Measurements from ENCODE around the gene ATXN1.

The ATXN1 gene

DNA sequence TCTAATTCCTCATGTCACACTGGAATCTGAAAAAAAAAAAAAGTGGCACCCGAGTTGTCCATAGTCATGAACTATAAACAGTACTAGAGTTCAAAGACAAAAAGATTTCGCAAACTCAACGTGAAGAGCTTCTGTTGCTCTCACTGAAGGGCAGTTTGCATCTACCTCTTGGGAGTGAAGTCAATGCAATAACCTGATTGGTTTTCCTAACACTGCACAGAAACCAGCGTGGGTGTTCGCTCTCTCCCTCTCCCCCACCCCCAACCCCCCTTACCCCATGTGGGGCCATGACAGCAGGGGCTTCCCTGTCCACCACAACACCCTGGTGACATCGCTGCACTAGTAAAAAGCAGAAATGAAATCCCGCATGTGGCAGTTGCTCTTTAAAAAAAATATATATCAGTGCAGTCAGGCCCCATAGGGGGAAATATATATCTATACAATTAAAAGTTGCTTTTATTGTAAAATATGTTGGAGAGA is 456.0 kb downstream of the ATXN1 start:
- no peak for DNase-seq (ENCODE audit: low read depth)

DNA sequence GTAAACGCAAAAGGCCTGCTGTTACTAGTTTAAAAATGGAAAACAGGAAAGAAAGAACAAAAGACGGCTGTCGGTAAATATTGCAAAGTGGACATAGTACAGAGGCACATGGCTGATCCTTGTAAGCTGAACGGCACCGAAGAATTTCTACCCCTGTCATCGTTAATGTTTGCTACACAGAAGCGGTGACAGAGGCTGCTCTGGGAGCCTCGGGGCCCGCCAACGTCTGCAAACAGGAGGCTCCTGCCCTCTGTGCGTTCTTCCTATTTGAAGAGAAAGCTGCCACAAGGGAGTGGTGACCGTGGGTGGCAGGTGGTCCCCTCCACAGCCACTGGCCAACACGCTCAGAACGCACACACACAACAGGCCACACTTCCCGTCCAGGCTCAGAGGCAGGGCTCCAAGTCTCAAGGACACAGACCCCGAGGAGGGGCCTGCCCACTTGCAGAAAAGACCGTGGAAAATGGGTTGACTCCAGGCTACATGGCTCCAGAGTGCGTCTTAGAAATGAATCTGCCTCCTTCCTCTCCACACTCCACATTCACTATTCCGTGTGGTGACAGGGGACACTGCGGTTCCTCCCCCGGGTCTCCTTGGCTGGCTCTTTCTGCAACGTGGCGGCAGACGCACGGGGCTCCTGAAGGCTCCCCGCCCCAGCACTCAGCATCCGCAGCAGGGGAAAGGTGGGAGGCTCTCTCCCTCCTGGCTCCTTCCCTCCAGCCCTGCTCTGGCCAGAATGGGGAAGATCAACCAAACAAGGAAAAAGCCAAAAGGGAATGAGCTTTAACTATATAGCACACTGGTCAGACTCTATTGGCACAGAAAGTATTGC is 458.3 kb downstream of the ATXN1 start:
- no peak for DNase-seq (ENCODE audit: low read depth)

DNA sequence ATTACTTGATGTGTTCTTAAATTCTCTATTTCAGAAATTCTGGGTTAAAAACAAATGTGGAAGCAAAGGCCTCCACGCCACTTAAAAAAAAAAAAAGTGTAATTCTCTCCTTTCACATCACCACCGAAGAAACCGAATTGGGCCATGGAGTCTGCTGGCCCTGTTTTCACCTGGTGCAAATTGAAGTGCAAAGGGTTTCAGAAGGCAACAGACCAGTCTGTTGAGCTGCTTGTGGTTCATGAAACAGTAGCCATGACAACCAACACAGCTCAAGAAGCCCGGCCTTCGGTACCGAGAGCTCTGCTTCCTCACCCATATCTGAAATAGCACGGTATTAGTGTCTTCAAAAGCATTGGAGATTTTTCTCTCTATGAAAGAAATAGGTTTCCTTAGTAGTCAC is 459.7 kb downstream of the ATXN1 start:
- DNase-seq (ENCODE audit: low read depth) = no peak

- no peak for DNase-seq (ENCODE audit: low read depth)
These were observed 461.4 kb downstream of the ATXN1 start for GRCh38 chr6:16299861-16300260.

- no peak for DNase-seq (ENCODE audit: low read depth)
These were observed 465.1 kb downstream of the ATXN1 start for GRCh38 chr6:16296061-16296670.

DNA sequence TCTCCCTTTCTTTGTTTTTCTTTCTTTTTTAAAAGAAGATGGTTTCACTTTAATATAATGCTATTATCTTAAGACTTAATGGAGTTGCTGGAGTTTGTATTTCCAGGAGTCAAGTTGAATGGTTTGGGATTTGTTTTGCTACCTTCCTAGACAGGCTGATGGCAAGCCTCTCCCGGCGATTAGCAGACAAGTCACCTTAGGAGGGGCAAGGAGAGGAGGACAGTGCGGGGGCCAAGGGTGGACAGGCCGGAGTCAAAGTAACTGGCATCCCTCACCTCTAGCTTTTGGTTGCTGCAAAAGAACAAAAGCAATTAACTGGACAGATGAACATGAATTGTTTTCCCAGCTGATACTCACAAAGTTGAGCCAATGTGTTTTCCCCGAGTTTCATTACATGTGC is 465.8 kb downstream of the ATXN1 start:
- DNase-seq (ENCODE audit: low read depth) = no peak

- DNase-seq (ENCODE audit: low read depth) = no peak
These were observed 466.2 kb downstream of the ATXN1 start for GRCh38 chr6:16295060-16295459.

- no peak for DNase-seq (ENCODE audit: low read depth)
These were observed 466.9 kb downstream of the ATXN1 start for GRCh38 chr6:16294371-16294770.

GRCh38 chr6:16292942-16293341 is 468.3 kb downstream of the ATXN1 start:
- no peak for DNase-seq (ENCODE audit: low read depth)

GRCh38 chr6:16292432-16292831 is 468.8 kb downstream of the ATXN1 start:
- DNase-seq (ENCODE audit: low read depth) = no peak

DNA sequence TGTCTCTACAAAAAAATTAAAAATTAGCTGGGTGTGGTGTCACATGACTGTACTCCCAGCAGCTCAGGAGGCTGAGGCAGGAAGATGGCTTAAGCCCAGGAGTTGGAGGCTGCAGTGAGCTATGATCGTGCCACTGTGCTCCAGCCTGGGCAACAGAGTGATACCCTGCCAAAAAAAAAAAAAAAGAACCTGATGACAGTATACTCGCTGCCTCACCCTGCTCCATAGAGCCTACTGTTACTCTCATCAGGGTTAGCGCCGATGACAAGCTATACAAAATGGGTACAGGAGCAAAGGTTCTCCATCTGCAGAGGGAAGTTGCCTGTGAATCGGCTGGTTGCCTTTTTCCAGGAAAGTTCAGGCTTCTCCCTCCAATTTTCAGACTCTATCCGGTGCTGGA is 469.5 kb downstream of the ATXN1 start:
- DNase-seq (ENCODE audit: low read depth) = no peak

DNA sequence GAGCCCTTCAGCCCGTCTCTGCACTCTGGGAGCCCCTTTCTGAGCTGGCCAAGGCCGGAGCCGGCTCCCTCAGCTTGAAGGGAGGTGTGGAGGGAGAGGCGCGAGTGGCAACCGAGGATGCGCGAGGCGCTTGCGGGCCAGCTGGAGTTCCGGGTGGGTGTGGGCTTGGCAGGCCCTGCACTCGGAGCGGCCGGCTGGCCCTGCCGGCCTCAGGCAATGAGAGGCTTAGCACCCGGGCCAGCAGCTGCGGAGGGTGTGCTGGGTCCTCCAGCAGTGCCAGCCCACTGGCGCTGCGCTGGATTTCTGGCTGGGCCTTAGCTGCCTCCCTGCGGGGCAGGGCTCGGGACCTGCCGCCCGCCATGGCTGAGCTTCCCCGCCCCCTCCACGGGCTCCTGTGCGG is 473.1 kb downstream of the ATXN1 start:
- DNase-seq (ENCODE audit: low read depth) = no peak

DNA sequence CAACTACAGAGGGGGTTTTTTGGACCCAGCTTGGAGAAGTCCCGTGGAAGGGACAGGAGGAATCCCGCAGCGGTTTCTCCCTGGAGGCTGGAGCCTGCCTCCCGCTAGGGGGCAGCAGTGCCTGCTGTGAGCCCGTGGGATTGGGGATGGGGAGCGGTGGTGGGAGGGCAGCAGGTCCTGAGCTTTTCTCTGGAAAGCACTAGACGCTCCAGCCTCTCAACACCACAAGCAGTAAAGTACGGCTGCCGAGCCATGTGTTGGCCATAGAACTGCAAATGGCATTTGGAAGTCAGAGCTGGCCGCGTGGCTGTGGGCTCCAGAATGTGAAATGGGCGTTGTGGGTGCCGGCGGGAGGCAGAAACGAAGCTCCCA is 475.1 kb downstream of the ATXN1 start:
- no peak for DNase-seq (ENCODE audit: low read depth)

GRCh38 chr6:16285467-16286150 is 475.7 kb downstream of the ATXN1 start:
- no peak for DNase-seq (ENCODE audit: low read depth)

DNA sequence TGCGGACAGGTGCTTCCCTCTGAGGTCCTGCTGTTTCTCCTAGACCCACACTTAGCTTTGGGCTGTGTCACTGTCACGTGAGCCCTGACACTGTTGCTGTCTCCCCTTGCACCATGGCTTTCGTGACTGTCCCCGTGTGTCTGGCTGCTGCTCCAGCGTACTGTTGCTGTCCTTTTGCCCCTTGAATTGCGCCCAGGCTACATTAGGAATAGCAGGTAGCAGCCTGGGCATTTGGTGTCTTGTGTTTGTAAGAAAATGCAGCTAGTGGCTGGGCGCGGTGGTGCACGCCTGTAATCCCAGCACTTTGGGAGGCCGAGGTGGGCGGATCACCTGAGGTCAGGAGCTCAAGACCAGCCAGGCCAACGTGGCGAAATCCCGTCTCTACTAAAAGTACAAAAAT is 476.8 kb downstream of the ATXN1 start:
- no peak for DNase-seq (ENCODE audit: low read depth)

DNA sequence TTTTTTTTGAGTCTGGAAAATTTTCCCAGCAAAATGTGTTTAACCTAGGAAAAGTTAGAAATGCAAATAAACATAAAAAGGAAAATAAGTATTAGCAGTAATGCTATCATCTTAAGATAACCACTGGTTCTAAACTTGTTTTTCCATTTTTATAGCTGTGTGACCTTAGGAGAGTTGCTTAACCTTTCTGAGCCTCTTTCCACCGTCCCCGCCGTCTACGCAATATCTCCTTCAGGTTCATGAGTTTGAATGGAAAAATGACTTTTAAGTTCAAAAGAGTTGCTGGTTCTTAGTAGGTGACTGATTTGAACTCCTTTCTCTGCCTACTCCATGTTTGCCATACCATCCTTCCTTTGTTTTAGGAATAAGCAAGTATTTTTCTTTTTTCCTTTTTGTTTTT is 478.9 kb downstream of the ATXN1 start:
- no peak for DNase-seq (ENCODE audit: low read depth)

- DNase-seq (ENCODE audit: low read depth) = no peak
These were observed 482.0 kb downstream of the ATXN1 start for GRCh38 chr6:16279243-16279642.

DNA sequence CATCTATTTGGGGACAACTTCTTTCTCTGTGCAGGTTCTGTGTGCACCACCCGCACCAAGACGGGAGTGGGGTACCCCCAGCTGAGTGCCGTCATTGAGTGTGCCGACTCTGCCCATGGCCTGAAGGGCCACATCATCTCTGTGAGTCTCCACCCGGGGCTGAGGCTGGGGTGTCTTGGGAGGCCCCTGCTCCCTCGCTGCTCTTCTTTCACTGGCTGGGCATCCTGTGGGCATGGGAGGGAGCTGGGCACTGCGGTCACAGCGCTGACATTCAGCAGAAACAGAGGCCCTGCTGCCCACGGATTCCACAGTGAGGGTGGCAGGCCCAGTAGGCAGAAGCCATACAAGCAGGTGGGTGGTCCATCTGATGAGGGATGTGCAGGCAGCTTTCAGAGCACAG is 482.5 kb downstream of the ATXN1 start:
- no peak for DNase-seq (ENCODE audit: low read depth)

DNA sequence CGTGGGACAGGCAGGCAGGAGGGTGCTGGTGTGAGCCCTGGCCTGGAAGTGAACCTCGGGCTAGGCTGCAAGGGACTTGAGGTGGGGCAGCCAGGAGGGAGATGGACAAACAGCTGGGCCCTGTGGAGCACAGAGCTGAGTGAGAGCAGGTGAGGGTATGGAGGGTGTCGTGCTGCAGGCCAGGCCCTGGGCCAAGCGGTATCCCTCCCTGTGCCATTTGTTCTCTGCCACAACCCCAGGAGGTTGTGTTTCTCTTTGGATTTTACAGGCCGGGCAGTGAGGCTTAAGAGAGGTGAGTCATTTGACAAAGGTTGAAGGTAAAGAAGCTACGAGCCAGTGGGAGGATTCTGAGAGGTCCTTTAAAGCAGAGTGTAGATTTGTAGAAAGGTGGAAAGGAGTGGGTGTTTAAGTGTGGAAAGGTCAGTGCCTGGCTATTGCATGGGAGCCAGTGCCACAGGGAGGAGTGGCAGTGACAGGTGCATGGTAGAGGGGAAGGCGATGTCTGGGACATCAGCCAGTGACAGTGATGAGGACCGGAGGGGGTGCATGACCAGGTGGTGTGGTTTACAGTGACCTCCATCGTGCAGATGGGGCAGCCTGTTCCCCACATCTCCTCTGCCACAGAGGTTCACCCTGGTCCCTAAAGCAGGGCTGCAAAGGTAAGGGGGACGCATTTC is 483.1 kb downstream of the ATXN1 start:
- DNase-seq (ENCODE audit: low read depth) = no peak

GRCh38 chr6:16277101-16277981 is 483.9 kb downstream of the ATXN1 start:
- no peak for DNase-seq (ENCODE audit: low read depth)

DNA sequence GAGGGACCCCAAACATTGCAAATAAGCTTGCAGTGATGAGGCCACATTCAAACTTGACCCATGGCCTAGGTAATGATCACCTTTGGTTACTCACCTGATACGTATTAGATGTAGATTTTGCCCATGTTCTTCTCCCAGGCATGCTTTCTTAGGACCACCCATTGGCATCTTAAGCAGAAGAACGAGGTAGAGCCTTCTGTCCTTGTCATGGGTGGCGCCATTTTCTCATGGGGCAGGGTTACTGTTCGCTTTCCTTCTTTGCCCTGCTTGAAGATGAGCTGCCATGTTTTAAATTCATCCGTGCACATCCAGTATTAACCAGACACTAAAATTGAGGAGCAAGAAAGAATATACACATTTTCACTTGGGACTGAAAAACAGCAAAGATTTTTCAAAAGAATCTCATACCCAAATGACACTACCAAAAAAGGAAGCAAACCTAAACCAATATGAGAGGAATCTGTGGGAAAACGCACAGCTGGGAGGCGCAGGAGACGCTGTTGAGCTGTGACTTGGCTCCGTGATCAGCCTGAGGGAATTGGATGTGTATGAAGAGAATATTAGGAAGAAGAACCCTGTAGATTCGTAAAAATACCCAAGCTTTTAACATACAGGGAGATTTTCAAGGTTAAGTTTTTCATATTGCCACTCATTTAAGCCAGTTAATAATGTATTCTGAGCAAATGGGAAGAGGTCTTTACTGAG is 486.2 kb downstream of the ATXN1 start:
- no peak for DNase-seq (ENCODE audit: low read depth)

Data from stimulated activated CD8-positive, alpha-beta memory T cell treated with anti-CD3 and anti-CD28 coated beads, Interleukin-15, amount 100 ng/mL, for 24 hours (primary cell).